Colonic mucosa (tissue), 4 donors: Measurements from ENCODE around the gene TCHP. TPM values are rescaled to one million over a fixed set of nuclear protein-coding genes. Genes with fewer than 3 reads are reported as not detected.

Experiments
- DNase-seq: peaks from one replicate; pipeline ENCODE4 v3.0.0-alpha.2; 2020
- H3K27ac ChIP-seq: fragments of 200-600 bp; one replicate; pipeline ENCODE4 v1.8.0; 2021
- H3K27me3 ChIP-seq: fragments of 200-600 bp; one replicate; pipeline ENCODE4 v1.8.0; 2021
- H3K36me3 ChIP-seq: fragments of 200-600 bp; one replicate; pipeline ENCODE4 v1.8.0; 2021
- H3K4me1 ChIP-seq: fragments of 200-600 bp; one replicate; pipeline ENCODE4 v1.8.0; 2021; ENCODE audit warnings: mild to moderate bottlenecking
- H3K4me3 ChIP-seq: fragments of 200-600 bp; one replicate; pipeline ENCODE4 v1.8.0; 2021
- H3K9ac ChIP-seq, 2 donors: one replicate each; pipeline ENCODE4 v1.7.0; 2013; ENCODE audit warnings: control low read depth in 2 of 2, low read depth in 2 of 2, low read length in 2 of 2
- H3K9me3 ChIP-seq: fragments of 200-600 bp; one replicate; pipeline ENCODE4 v1.8.0; 2021
- intact Hi-C: fragments of 100-400 bp; cut with DNase I; formaldehyde crosslinking; loops from one replicate; pipeline ENCODE4 v1.14.1; 2022
- total RNA-seq, 2 donors: library from RNA; stranded (reverse); fragmentation: NEBNext Ultra II Directional in 1 of 2; extraction: Animal tissue kit (Norgen Biotek cat#: 25700) in 1 of 2; gene quantifications; one replicate each; pipeline ENCODE4 v1.2.1, GENCODE V29; 2021
- TF ChIP-seq, protein P1 (sequence below): fragments of 200-600 bp; IDR thresholded peaks from one replicate; pipeline ENCODE4 v1.8.0; 2022; ENCODE audit warnings: antibody characterized with exemption, mild to moderate bottlenecking
- donor health status: healthy.
- donor health status: DM: no; HTN: no; CAD: no.
- donor health status: DM: no; HTN: no; CAD: no.

The TCHP gene
- total RNA-seq, 2 donors from 2014 or later: 11.4 to 27.0 TPM

- DNase-seq: no peak
- TF ChIP-seq, protein P1, sequence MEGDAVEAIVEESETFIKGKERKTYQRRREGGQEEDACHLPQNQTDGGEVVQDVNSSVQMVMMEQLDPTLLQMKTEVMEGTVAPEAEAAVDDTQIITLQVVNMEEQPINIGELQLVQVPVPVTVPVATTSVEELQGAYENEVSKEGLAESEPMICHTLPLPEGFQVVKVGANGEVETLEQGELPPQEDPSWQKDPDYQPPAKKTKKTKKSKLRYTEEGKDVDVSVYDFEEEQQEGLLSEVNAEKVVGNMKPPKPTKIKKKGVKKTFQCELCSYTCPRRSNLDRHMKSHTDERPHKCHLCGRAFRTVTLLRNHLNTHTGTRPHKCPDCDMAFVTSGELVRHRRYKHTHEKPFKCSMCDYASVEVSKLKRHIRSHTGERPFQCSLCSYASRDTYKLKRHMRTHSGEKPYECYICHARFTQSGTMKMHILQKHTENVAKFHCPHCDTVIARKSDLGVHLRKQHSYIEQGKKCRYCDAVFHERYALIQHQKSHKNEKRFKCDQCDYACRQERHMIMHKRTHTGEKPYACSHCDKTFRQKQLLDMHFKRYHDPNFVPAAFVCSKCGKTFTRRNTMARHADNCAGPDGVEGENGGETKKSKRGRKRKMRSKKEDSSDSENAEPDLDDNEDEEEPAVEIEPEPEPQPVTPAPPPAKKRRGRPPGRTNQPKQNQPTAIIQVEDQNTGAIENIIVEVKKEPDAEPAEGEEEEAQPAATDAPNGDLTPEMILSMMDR: no peak
Measured at GRCh38 chr12:109951751-109952150, 51.7 kb downstream of the TCHP start.

DNA sequence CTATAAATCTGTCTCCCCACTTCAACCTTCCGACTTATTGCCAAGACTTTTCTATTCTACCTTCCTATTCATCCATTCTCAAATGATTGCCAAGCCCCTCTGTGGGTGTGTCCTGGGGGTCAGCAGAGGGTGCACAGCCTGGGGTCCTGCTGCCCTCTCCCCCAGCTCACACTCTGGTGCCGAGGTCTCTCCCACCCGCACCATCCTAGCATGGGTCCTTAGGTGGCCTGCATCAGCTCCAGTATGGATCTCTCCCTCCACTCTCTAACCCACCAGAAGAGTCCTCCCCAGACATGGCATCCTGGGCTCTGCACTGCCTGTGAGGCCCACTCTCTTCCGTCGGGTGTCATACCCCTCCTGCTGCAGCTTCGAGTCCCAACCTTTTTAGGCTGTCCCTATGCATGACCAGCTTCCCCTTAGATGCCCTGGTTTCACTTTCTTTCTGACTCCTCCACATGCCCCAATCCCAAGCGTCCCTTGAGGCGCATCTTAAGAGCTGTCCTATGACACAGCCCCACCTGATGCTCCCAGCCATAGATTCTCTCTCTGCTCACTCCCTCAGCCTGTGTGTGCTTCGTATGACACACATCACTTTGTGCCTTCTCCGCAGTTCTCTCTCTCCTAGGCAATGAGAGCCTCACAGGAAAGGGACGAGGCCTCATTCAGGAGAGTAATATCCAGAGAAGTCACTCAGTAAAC is 52.2 kb downstream of the TCHP start:
- Histone ChIP-seq H3K36me3 (peaks cover 5% of the 10 kb centered on the region), H3K4me3 (no peak overlapping the region), H3K27me3 (no peaks in the 10 kb centered on the region), H3K27ac (no peak overlapping the region), H3K9ac (no peak overlapping the region), H3K9me3 (no peaks in the 10 kb centered on the region), H3K4me1 (peaks cover 4% of the 10 kb centered on the region)
- DNase-seq: no peak
- intact Hi-C loops: no loop called here
- TF ChIP-seq, protein P1: no peak

More at GRCh38 chr12:109951751-109952150, 51.7 kb downstream of the TCHP start:
- no peaks in the 10 kb centered on the region for H3K27me3 ChIP-seq
- no peak overlapping the region for H3K4me3 ChIP-seq
- H3K4me1 ChIP-seq: peaks cover 4% of the 10 kb centered on the region
- peaks cover 5% of the 10 kb centered on the region for H3K36me3 ChIP-seq
- H3K9me3 ChIP-seq: no peaks in the 10 kb centered on the region
- H3K27ac ChIP-seq: no peak overlapping the region
- intact Hi-C loops: no loop called here
- no peak overlapping the region for H3K9ac ChIP-seq

DNA sequence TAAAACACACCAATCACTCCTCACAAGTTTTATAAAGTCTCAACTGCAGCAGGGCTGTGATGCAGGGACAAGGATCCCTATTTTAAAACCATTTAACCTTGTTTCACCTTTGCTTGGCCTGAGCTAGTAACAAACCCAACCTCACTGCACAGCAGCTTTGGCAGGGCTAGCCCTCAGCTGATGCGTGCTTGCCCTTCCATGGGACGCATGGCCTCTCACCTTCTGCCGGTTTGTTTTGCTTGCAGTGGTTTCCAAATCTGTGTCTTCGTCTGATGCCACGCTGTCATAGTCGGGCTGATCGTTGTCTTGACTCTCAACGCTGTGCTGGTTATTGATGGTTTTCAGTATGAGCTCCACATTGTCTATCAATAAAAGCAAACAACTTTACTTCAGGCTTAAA is 52.8 kb downstream of the TCHP start:
- Histone ChIP-seq H3K4me1 (peaks cover 4% of the 10 kb centered on the region), H3K9ac (no peak overlapping the region), H3K36me3 (peaks cover 5% of the 10 kb centered on the region), H3K27ac (no peak overlapping the region), H3K9me3 (no peaks in the 10 kb centered on the region), H3K27me3 (no peaks in the 10 kb centered on the region), H3K4me3 (no peak overlapping the region)
- TF ChIP-seq, protein P1: no peak
- DNase-seq: no peak
- intact Hi-C loops: no loop called here

DNA sequence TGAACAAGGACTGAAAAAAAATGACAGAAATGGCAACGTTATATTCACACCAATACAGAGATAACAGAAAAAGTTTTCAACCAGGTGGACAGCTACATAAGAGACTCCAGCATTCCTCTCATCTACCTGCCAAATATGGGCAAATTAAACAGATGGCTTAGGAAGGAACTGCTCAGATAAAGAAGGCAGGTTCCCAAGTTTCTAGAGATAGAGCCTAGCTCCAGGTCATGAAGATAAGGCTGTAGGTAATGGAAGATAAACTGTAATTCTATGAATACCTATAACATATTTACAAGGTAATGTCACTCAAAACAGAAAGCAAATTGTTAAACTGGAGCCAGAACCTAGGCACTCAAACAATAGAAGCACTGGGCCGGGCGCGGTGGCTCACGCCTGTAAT is 53.6 kb downstream of the TCHP start:
- peaks cover 4% of the 10 kb centered on the region for H3K4me1 ChIP-seq
- DNase-seq: no peak
- no peak overlapping the region for H3K4me3 ChIP-seq
- no peaks in the 10 kb centered on the region for H3K9me3 ChIP-seq
- TF ChIP-seq, protein P1: no peak
- H3K9ac ChIP-seq: no peak overlapping the region
- peaks cover 5% of the 10 kb centered on the region for H3K36me3 ChIP-seq
- H3K27me3 ChIP-seq: no peaks in the 10 kb centered on the region
- H3K27ac ChIP-seq: no peak overlapping the region
- intact Hi-C loops: no loop called here

GRCh38 chr12:109958374-109958773 is 58.3 kb downstream of the TCHP start:
- intact Hi-C loops: no loop called here
- TF ChIP-seq, protein P1: no peak
- Histone ChIP-seq H3K9me3 (no peaks in the 10 kb centered on the region), H3K4me3 (no peak overlapping the region), H3K4me1 (peaks cover 4% of the 10 kb centered on the region), H3K27ac (no peak overlapping the region), H3K9ac (no peak overlapping the region), H3K36me3 (peaks cover 3% of the 10 kb centered on the region), H3K27me3 (no peaks in the 10 kb centered on the region)
- no peak for DNase-seq
